ENCODE results near the gene SYPL1.

GRCh38 chr7:106152313-106152665 is 40.2 kb upstream of the SYPL1 start:
- TF ChIP-seq, protein P1, sequence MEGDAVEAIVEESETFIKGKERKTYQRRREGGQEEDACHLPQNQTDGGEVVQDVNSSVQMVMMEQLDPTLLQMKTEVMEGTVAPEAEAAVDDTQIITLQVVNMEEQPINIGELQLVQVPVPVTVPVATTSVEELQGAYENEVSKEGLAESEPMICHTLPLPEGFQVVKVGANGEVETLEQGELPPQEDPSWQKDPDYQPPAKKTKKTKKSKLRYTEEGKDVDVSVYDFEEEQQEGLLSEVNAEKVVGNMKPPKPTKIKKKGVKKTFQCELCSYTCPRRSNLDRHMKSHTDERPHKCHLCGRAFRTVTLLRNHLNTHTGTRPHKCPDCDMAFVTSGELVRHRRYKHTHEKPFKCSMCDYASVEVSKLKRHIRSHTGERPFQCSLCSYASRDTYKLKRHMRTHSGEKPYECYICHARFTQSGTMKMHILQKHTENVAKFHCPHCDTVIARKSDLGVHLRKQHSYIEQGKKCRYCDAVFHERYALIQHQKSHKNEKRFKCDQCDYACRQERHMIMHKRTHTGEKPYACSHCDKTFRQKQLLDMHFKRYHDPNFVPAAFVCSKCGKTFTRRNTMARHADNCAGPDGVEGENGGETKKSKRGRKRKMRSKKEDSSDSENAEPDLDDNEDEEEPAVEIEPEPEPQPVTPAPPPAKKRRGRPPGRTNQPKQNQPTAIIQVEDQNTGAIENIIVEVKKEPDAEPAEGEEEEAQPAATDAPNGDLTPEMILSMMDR (IDR thresholded peaks at IDR 0.05), result no peak
- no peak for TF ChIP-seq ZFX (IDR thresholded peaks at IDR 0.05; ENCODE audit: borderline replicate concordance)
